Cardiac muscle cell (in vitro differentiated cells and primary cell): ENCODE results near the gene TUBD1. TPM values are rescaled to one million over a fixed set of nuclear protein-coding genes. Genes with fewer than 3 reads are reported as not detected.

Experiments used
- DNase-seq, 2 donors: peaks; one replicate each; pipeline versions ENCODE4 v3.0.0 to v3.0.0-alpha.2; 2010 to 2017; ENCODE audit warnings: low read depth in 1 of 2, low spot score in 1 of 2
- H3K27ac ChIP-seq: fragments of 200-600 bp; sonication (generic); 2 replicates; pipeline ENCODE4 v1.5.1; 2016
- H3K27me3 ChIP-seq: fragments of 200-600 bp; sonication (generic); 2 replicates; pipeline ENCODE4 v1.6.0; 2016; ENCODE audit warnings: control low read depth
- H3K36me3 ChIP-seq: fragments of 200-600 bp; sonication (generic); 2 replicates; pipeline ENCODE4 v1.5.1; 2016; ENCODE audit warnings: control low read depth
- H3K4me1 ChIP-seq: fragments of 200-600 bp; sonication (generic); 2 replicates; pipeline ENCODE4 v1.8.1; 2017; ENCODE audit warnings: low read depth, mild to moderate bottlenecking, mixed run types
- H3K4me3 ChIP-seq: fragments of 200-600 bp; sonication (generic); 2 replicates; pipeline ENCODE4 v1.5.1; 2016; ENCODE audit warnings: mild to moderate bottlenecking
- H3K9me3 ChIP-seq: fragments of 200-600 bp; sonication (generic); 2 replicates; pipeline ENCODE4 v1.5.1; 2017; ENCODE audit warnings: low read depth, mild to moderate bottlenecking, control low read depth
- CTCF ChIP-seq: IDR thresholded peaks from 2 replicates; pipeline ENCODE4 v1.5.1; 2012; ENCODE audit warnings: low read depth, mild to moderate bottlenecking, low read length
- polyA plus RNA-seq: library from polyadenylated mRNA; unstranded; fragments of >200 nt; fragmentation: Nextera tagmentation; extraction: Ambion mirVana; gene quantifications from 2 replicates; pipeline ENCODE4 v1.2.1, GENCODE V29; 2016
- total RNA-seq: library from RNA; depleted of rRNA; stranded (reverse); fragments of >200 nt; gene quantifications from 2 replicates; pipeline ENCODE4 v1.2.3, GENCODE V29; 2016

The TUBD1 gene
- total and polyA plus RNA-seq, 2 experiments from 2014 or later = 10.9 to 17.5 TPM

GRCh38 chr17:59914274-59914854, 21.6 kb upstream of the TUBD1 start:
- H3K9me3 ChIP-seq = no peaks in the 10 kb centered on the region
- no peaks in the 10 kb centered on the region for H3K27me3 ChIP-seq
- TF ChIP-seq CTCF = peak; percentile 49
- H3K4me1 ChIP-seq = no peaks in the 10 kb centered on the region
- H3K4me3 ChIP-seq = no peak overlapping the region
- H3K36me3 ChIP-seq = peaks cover 28% of the 10 kb centered on the region
- H3K27ac ChIP-seq = no peak overlapping the region
- DNase-seq = peak; percentile 54 to 63

GRCh38 chr17:59907467-59907866, 14.7 kb upstream of the TUBD1 start:
- H3K27me3 ChIP-seq = no peaks in the 10 kb centered on the region
- no peak for TF ChIP-seq CTCF
- peaks cover 4% of the 10 kb centered on the region for H3K36me3 ChIP-seq
- H3K27ac ChIP-seq = no peak overlapping the region
- no peak for DNase-seq
- no peaks in the 10 kb centered on the region for H3K9me3 ChIP-seq
- no peaks in the 10 kb centered on the region for H3K4me1 ChIP-seq
- no peak overlapping the region for H3K4me3 ChIP-seq

GRCh38 chr17:59903455-59903854, 10.7 kb upstream of the TUBD1 start:
- TF ChIP-seq CTCF = no peak
- no peak for DNase-seq
- no peaks in the 10 kb centered on the region for H3K4me1 ChIP-seq
- H3K27ac ChIP-seq = no peak overlapping the region
- H3K4me3 ChIP-seq = no peak overlapping the region
- no peaks in the 10 kb centered on the region for H3K9me3 ChIP-seq
- no peaks in the 10 kb centered on the region for H3K27me3 ChIP-seq
- no peaks in the 10 kb centered on the region for H3K36me3 ChIP-seq

GRCh38 chr17:59901604-59902003, 8.9 kb upstream of the TUBD1 start:
- Histone ChIP-seq H3K4me1 (no peaks in the 10 kb centered on the region), H3K27ac (no peak overlapping the region), H3K4me3 (no peak overlapping the region), H3K9me3 (no peaks in the 10 kb centered on the region), H3K36me3 (no peaks in the 10 kb centered on the region), H3K27me3 (no peaks in the 10 kb centered on the region)
- TF ChIP-seq CTCF = no peak
- DNase-seq = no peak

GRCh38 chr17:59899099-59899498, 6.4 kb upstream of the TUBD1 start:
- no peaks in the 10 kb centered on the region for H3K9me3 ChIP-seq
- no peak overlapping the region for H3K27ac ChIP-seq
- peak; percentile 40 for TF ChIP-seq CTCF
- H3K27me3 ChIP-seq = no peaks in the 10 kb centered on the region
- H3K36me3 ChIP-seq = no peaks in the 10 kb centered on the region
- H3K4me1 ChIP-seq = peaks cover 4% of the 10 kb centered on the region
- peak in 1 of 2 donors; percentile 54 for DNase-seq
- H3K4me3 ChIP-seq = no peak overlapping the region

GRCh38 chr17:59897090-59897489, 4.3 kb upstream of the TUBD1 start:
- TF ChIP-seq CTCF = no peak
- no peaks in the 10 kb centered on the region for H3K27me3 ChIP-seq
- peaks cover 8% of the 10 kb centered on the region for H3K4me1 ChIP-seq
- H3K27ac ChIP-seq = no peak overlapping the region
- no peaks in the 10 kb centered on the region for H3K9me3 ChIP-seq
- DNase-seq = no peak
- no peaks in the 10 kb centered on the region for H3K36me3 ChIP-seq
- H3K4me3 ChIP-seq = no peak overlapping the region
